Endothelial cell of umbilical vein (primary cell): ENCODE results near the gene VEGFA. TPM values are rescaled to one million over a fixed set of nuclear protein-coding genes. Genes with fewer than 3 reads are reported as not detected.

ENCODE experiments used
- BruUV-seq: library from RNA; stranded (reverse); fragments of 400-500 nt; replicated peaks from 2 replicates; lab custom pipeline; 2021; lab: Mats Ljungman, UMichigan
- CTCF ChIA-PET: fragments of 300-600, 350-600 bp; sonication (Branson Sonifier 250); formaldehyde crosslinking; loops from one replicate; lab custom pipeline; 2021; ENCODE audit warnings: antibody characterized with exemption, inconsistent platforms; lab: Charles Lee
- POLR2A ChIA-PET: fragments of 300-600, 350-600 bp; sonication (Branson Sonifier 250); formaldehyde crosslinking; loops from one replicate; lab custom pipeline; 2021; ENCODE audit warnings: antibody characterized with exemption, inconsistent platforms; lab: Charles Lee
- DNase-seq: peaks from one replicate; pipeline ENCODE4 v3.0.0-alpha.2; 2011; ENCODE audit warnings: low read depth, low spot score
- FAIRE-seq: peaks from 2 replicates; lab custom pipeline; 2011; peaks lifted over from hg19 to GRCh38; lab: Jason Lieb, UNC
- H2AFZ ChIP-seq: 2 replicates; pipeline ENCODE4 v1.6.0; 2012; ENCODE audit warnings: low read depth, low read length, control low read depth, inconsistent platforms
- H3K27ac ChIP-seq: 2 replicates; pipeline ENCODE4 v1.5.1; 2011; ENCODE audit warnings: low read depth, mild to moderate bottlenecking, control low read depth, low read length, moderate library complexity; ENCODE audit not compliant: insufficient read depth
- H3K27me3 ChIP-seq, 2 experiments: 2 replicates each; pipeline versions ENCODE4 v1.6.0 to v1.6.1; 2011; ENCODE audit warnings: low read length in 2 of 2, mixed read lengths in 1 of 2; ENCODE audit not compliant: control insufficient read depth in 2 of 2, insufficient read depth in 2 of 2
- H3K36me3 ChIP-seq, 2 experiments: 2 replicates in 1 of 2; 3 replicates in 1 of 2; pipeline ENCODE4 v1.5.1; 2011; ENCODE audit warnings: low read length in 2 of 2, mild to moderate bottlenecking in 1 of 2, moderate library complexity in 1 of 2; ENCODE audit not compliant: control insufficient read depth in 2 of 2, insufficient read depth in 2 of 2; ENCODE audit errors: extremely low read depth in 1 of 2
- H3K4me1 ChIP-seq: 3 replicates; pipeline ENCODE4 v1.5.1; 2011; ENCODE audit warnings: mild to moderate bottlenecking, low read length; ENCODE audit not compliant: control insufficient read depth, insufficient read depth; ENCODE audit errors: extremely low read depth
- H3K4me2 ChIP-seq: 2 replicates; pipeline ENCODE4 v1.6.1; 2011; ENCODE audit warnings: low read length, control low read depth, mixed read lengths; ENCODE audit not compliant: insufficient read depth
- H3K4me3 ChIP-seq, 3 experiments: fragments of 200-600 bp in 1 of 3; sonication (generic), shearing (Covaris generic) in 1 of 3; replicated peaks in 1 of 3; 2 replicates each; pipeline ENCODE4 v1.5.1; 2011 to 2016; ENCODE audit warnings: control low read depth in 3 of 3, low read length in 3 of 3, mild to moderate bottlenecking in 2 of 3, inconsistent platforms in 1 of 3, low read depth in 1 of 3, moderate library complexity in 1 of 3; ENCODE audit not compliant: insufficient read depth in 1 of 3
- H3K79me2 ChIP-seq: 2 replicates; pipeline ENCODE4 v1.6.0; 2012; ENCODE audit warnings: low read length, inconsistent platforms; ENCODE audit not compliant: control insufficient read depth, insufficient read depth
- H3K9ac ChIP-seq: replicated peaks from 2 replicates; pipeline ENCODE3; 2011; ENCODE audit warnings: low read length, control low read depth; ENCODE audit not compliant: insufficient read depth; ENCODE audit errors: extremely low read depth
- H3K9me1 ChIP-seq: replicated peaks from 3 replicates; pipeline ENCODE4 v1.6.0; 2011; ENCODE audit warnings: mild to moderate bottlenecking, low read length; ENCODE audit not compliant: control insufficient read depth, insufficient read depth; ENCODE audit errors: extremely low read depth
- H3K9me3 ChIP-seq: replicated peaks from 2 replicates; pipeline ENCODE4 v1.5.1; 2012; ENCODE audit warnings: low read length, inconsistent platforms; ENCODE audit not compliant: control insufficient read depth, insufficient read depth
- H4K20me1 ChIP-seq: replicated peaks from 2 replicates; pipeline ENCODE3; 2011; ENCODE audit warnings: mild to moderate bottlenecking, low read length; ENCODE audit not compliant: control insufficient read depth, insufficient read depth; ENCODE audit errors: extremely low read depth
- CTCF ChIP-seq, 2 donors: IDR thresholded peaks; 1 replicate in 1 of 2; 2 replicates in 1 of 2; pipeline ENCODE4 v1.5.1; 2011; ENCODE audit warnings: low read length in 2 of 2, mild to moderate bottlenecking in 2 of 2, moderate library complexity in 2 of 2, control low read depth in 1 of 2, inconsistent platforms in 1 of 2, low read depth in 1 of 2; ENCODE audit not compliant: insufficient read depth in 1 of 2; ENCODE audit errors: extremely low read depth in 1 of 2
- EZH2 ChIP-seq: IDR thresholded peaks from 2 replicates; pipeline ENCODE4 v1.6.1; 2012; ENCODE audit warnings: borderline replicate concordance, low read depth, mild to moderate bottlenecking, moderate library complexity, low read length, inconsistent platforms; ENCODE audit not compliant: severe bottlenecking
- FOS ChIP-seq: IDR thresholded peaks from 2 replicates; pipeline ENCODE4 v1.6.1; 2011; ENCODE audit warnings: mild to moderate bottlenecking, low read length, moderate library complexity, borderline replicate concordance; ENCODE audit not compliant: insufficient read depth
- GATA2 ChIP-seq: IDR thresholded peaks from 2 replicates; pipeline ENCODE4 v1.7.0; 2011; ENCODE audit warnings: low read depth, mild to moderate bottlenecking, moderate library complexity, mixed read lengths, low read length; ENCODE audit not compliant: insufficient read length, insufficient read depth
- JUN ChIP-seq: IDR thresholded peaks from 2 replicates; pipeline ENCODE4 v1.6.1; 2011; ENCODE audit warnings: borderline replicate concordance, low read depth; ENCODE audit not compliant: insufficient read length, insufficient read depth
- MAX ChIP-seq: IDR thresholded peaks from 2 replicates; pipeline ENCODE4 v1.6.1; 2011; ENCODE audit not compliant: insufficient read depth, insufficient read length
- MYC ChIP-seq: IDR thresholded peaks from one replicate; pipeline ENCODE4 v1.6.1; 2011; ENCODE audit warnings: mild to moderate bottlenecking, low read depth, low read length
- POLR2A ChIP-seq: IDR thresholded peaks from 2 replicates; pipeline ENCODE4 v1.6.1; 2012; ENCODE audit warnings: low read depth, mild to moderate bottlenecking, control low read depth, low read length
- POLR2AphosphoS5 ChIP-seq: IDR thresholded peaks from 2 replicates; pipeline ENCODE4 v1.6.1; 2012; ENCODE audit warnings: low read depth, mild to moderate bottlenecking, control low read depth, low read length, moderate library complexity; ENCODE audit not compliant: insufficient read depth
- dilution Hi-C: fragments of 300-500 bp; cut with MboI; formaldehyde crosslinking; loops from one replicate; pipeline ENCODE4 v1.15.0; 2019; ENCODE audit warnings: low sequenced_read_pairs; ENCODE audit not compliant: extremely low pct_ligation_motif_present
- intact Hi-C: fragments of 100-400 bp; cut with micrococcal nuclease; formaldehyde crosslinking; loops from one replicate; pipeline ENCODE4 v1.10.0; 2022
- polyA plus RNA-seq, 4 experiments: library from polyadenylated mRNA; depleted of rRNA in 3 of 4; stranded (reverse) in 3 of 4; unstranded in 1 of 4; fragments of >200 nt; gene quantifications; 2 replicates each; pipeline versions ENCODE4 v1.2.1 to v1.2.3, GENCODE V29; 2011 to 2012; ENCODE audit warnings: missing spikeins in 1 of 4
- total RNA-seq: library from RNA; stranded (reverse); gene quantifications from 2 replicates; pipeline ENCODE4 v1.2.3, GENCODE V29; 2021

VEGFA gene
- total and polyA plus RNA-seq, 2 donors (not counting 3 experiments of a cell fraction or from before 2014, with no cell fraction given) = 18.1 to 19.9 TPM

DNA sequence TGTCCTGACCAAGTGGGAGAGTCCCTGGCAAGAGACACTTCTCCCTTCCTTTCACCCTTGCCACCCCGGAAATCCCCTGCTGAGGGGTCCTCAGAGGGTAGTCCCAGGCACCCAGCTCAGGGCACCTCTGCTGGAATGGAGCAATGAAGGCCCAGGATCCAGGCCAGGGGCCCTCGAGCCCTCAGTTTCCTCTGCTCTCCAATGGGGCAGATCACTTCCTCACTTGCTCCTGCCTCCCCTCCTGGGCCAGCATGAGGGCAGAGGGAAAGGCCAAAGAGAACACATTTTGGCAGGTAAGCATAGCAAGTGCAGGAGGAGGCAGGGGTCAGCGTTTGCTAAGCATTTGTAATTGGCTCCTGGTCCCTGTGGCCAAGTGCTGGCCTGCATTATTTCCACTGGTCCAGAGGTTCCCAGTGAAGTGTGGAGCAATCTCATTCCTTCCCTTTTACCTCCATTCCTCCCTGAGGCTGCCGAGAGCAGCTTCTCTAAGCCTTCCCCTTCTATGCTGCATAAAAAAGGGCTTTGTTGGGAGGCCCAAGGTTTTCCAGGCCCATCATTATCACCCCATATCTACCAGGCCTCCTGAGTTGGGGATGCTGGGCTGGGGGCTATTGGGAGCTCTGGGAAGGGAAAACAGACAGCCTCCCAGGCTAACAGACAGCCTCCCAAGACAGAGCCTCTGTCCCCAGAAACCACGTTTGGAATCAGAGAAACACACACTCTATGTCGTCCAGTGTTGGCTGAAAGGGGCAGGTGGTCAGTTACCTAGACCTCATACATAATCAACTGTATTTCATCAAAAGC is 28.8 kb upstream of the VEGFA start:
- Histone ChIP-seq H3K36me3 (no peaks in the 10 kb centered on the region), H3K9me3 (no peaks in the 10 kb centered on the region), H3K9me1 (no peaks in the 10 kb centered on the region), H2AFZ (no peak overlapping the region), H3K4me1 (no peaks in the 10 kb centered on the region), H4K20me1 (no peaks in the 10 kb centered on the region), H3K9ac (no peak overlapping the region), H3K4me2 (no peak overlapping the region), H3K4me3 (no peak overlapping the region), H3K27me3 (no peaks in the 10 kb centered on the region), H3K27ac (no peak overlapping the region), H3K79me2 (no peaks in the 10 kb centered on the region)
- ChIA-PET CTCF (no interaction called here), POLR2A (no interaction called here)
- TF ChIP-seq POLR2A (no peak), MYC (no peak), POLR2AphosphoS5 (no peak), FOS (no peak), CTCF (IDR thresholded peaks at IDR 0.05; ENCODE audit: extremely low read depth in 1 of 2, insufficient read depth in 1 of 2, low read depth in 1 of 2, low read length in 2 of 2) (no peak), EZH2 (no peak), MAX (no peak), JUN (no peak), GATA2 (no peak)
- DNase-seq = no peak
- FAIRE-seq = no peak
- BruUV-seq = no TSS peak
- intact Hi-C loops = no loop called here
- dilution Hi-C loops = no loop called here
